Measurements from ENCODE around the gene SLFN12L.

Gene SLFN12L

DNA sequence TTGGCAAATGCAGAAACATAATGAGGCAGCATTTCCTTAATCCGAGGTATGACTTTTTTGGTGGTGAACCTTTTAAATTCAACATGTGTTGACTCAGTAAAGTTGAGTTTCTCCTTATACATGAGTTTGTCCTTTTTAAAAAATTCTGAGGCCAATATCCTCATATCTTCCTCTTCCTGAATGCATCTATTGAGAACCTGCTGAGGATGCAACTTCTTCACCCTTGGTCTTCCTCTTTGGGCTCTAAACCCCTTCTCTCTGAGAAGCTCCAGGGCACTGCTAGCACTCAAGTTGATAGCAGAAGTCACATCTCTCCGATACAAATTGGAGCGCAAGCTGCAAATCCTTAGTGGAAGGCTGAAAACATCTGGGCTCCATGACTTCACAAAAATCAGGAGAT, 19.9 kb upstream of the SLFN12L start:
- TF ChIP-seq, protein P1, sequence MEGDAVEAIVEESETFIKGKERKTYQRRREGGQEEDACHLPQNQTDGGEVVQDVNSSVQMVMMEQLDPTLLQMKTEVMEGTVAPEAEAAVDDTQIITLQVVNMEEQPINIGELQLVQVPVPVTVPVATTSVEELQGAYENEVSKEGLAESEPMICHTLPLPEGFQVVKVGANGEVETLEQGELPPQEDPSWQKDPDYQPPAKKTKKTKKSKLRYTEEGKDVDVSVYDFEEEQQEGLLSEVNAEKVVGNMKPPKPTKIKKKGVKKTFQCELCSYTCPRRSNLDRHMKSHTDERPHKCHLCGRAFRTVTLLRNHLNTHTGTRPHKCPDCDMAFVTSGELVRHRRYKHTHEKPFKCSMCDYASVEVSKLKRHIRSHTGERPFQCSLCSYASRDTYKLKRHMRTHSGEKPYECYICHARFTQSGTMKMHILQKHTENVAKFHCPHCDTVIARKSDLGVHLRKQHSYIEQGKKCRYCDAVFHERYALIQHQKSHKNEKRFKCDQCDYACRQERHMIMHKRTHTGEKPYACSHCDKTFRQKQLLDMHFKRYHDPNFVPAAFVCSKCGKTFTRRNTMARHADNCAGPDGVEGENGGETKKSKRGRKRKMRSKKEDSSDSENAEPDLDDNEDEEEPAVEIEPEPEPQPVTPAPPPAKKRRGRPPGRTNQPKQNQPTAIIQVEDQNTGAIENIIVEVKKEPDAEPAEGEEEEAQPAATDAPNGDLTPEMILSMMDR (conservative IDR thresholded peaks at IDR 0.05; ENCODE audit: control insufficient read depth, insufficient read depth, low read depth, low read length), result no peak
- no peak for DNase-seq (ENCODE audit: low read depth)
- no peak overlapping the region for H3K4me3 ChIP-seq (ENCODE audit: control insufficient read depth, low read depth, low read length)

DNA sequence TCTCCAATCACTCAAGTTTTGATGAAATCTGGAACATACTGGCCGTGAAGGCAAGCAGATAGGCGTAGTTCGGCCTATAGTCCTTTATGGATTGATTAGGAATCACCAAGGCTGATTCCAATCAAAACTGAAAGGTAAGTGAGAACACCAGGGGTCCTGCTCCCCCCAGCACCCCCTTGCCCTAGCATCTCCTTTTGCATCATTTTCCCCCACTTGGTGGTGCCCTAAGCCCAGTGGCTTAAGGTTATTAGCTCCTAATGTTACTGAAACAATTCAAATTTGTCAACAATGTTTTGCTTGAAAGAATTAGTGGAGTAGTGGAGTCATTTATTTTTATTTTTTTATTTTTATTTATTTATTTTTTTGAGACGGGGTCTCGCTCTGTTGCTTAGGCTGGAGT, 18.2 kb upstream of the SLFN12L start:
- TF ChIP-seq, protein P1 (conservative IDR thresholded peaks at IDR 0.05; ENCODE audit: control insufficient read depth, insufficient read depth, low read depth, low read length), result peak; percentile 38
- no peak for DNase-seq (ENCODE audit: low read depth)
- no peak overlapping the region for H3K4me3 ChIP-seq (ENCODE audit: control insufficient read depth, low read depth, low read length)

DNA sequence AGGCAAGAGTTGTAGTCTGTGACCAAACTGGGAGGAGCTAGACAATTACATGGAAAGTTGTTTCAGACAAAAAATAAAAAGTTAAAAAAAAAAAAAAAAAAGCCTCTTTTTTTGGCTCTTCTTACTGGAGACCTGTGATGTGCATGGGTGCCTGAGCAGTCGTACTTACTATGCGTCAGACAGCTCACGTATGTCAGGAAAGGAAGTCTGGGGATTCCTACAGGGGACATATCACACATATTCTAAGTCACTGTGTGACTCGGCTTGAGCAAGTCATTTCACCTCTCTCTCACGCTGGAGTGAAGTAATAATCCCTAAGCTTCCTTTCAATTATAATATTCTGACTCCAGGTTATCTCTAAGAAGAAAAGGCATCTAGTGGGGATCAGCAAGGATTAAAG, 17.2 kb upstream of the SLFN12L start:
- TF ChIP-seq, protein P1 (conservative IDR thresholded peaks at IDR 0.05; ENCODE audit: control insufficient read depth, insufficient read depth, low read depth, low read length), result no peak
- no peak for DNase-seq (ENCODE audit: low read depth)
- H3K4me3 ChIP-seq (ENCODE audit: control insufficient read depth, low read depth, low read length), result no peak overlapping the region

DNA sequence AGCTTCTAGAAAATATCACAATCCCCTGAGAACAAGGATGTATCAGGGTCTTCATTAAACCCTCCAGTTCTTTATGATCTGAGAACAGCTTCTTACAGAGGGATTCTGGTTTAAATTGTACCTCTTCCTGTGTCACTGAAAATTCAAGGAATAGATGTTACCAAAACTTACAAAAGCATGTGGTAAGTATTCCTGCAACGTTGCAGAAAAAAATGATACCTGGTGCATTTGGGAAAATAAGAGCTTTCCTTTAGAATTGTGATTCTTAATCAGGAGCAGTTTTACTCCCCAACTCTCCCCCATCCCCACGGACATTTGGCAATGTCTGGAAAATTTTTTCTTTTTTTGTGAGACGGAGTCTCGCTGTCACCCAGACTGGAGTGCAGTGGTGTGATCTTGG, 15.8 kb upstream of the SLFN12L start:
- TF ChIP-seq, protein P1 (conservative IDR thresholded peaks at IDR 0.05; ENCODE audit: control insufficient read depth, insufficient read depth, low read depth, low read length), result no peak
- H3K4me3 ChIP-seq (ENCODE audit: control insufficient read depth, low read depth, low read length), result no peak overlapping the region
- no peak for DNase-seq (ENCODE audit: low read depth)

DNA sequence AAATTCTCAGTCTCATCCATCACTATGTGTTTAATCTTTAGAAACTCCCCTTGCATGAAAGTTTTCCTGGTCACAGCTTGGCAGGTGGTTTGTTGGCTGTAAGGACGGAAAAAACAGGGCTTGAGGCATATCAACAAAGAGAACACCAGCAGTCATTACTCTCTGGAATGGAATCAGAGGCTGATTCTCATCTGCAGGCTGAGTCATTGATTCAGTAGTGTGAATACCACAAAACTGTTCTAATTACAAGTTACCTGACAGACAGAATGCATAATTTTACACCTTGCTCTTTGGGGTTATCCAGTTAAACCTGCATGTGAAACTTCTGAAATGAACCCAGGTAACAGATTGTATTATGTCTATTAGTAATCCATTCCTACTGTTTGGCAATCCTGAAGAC, 11.5 kb upstream of the SLFN12L start:
- DNase-seq (ENCODE audit: low read depth), result no peak
- no peak overlapping the region for H3K4me3 ChIP-seq (ENCODE audit: control insufficient read depth, low read depth, low read length)
- TF ChIP-seq, protein P1 (conservative IDR thresholded peaks at IDR 0.05; ENCODE audit: control insufficient read depth, insufficient read depth, low read depth, low read length), result no peak

DNA sequence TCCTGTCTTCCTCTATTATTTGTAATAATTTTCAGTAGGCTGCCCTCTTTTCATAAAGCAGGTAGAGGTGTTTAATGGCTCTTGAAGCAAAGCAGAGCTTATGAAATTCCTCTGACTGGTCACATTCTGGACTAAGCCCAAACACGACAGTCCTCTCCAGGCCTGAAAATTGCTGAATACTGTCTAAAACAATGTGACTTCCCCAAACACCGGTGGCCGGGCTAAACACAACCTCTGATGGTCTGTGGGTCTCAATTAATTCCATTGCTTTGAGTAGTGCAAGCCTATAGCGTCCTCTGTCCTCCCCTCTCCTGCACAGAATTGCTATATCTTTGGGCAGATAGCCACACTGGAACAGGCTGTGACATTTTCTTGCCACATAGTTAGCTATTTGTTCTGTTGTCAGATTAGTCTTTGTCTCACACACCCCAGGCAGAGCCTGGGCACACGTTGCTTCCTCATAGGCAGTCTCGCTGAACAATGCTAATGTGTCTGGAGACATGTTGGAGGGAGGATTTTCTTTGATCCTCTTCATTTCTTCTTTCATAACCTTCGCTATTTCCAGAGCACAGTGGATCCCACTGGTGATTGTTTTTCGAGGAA, 10.8 kb upstream of the SLFN12L start:
- no peak for DNase-seq (ENCODE audit: low read depth)
- no peak overlapping the region for H3K4me3 ChIP-seq (ENCODE audit: control insufficient read depth, low read depth, low read length)
- TF ChIP-seq, protein P1 (conservative IDR thresholded peaks at IDR 0.05; ENCODE audit: control insufficient read depth, insufficient read depth, low read depth, low read length), result no peak

DNA sequence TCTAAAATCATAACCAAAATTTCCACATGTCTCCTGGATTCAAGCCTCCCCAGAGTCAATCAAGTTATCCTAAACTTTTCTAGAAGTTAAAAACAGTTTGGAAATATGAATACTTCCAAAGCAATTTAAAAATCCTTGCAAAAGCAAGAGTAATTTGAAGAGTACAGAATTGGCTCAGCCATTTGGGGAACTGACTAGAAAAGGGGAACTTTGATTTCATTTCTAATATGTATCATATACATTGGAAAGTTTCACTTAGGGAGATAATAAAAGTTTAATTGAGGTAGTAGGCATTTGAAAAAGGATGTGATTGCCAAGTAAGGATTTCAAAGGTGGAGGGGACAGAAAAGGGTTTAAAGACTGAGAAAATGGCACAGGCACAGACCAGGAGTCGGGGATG, 9.0 kb upstream of the SLFN12L start:
- H3K4me3 ChIP-seq (ENCODE audit: control insufficient read depth, low read depth, low read length), result no peak overlapping the region
- no peak for DNase-seq (ENCODE audit: low read depth)
- TF ChIP-seq, protein P1 (conservative IDR thresholded peaks at IDR 0.05; ENCODE audit: control insufficient read depth, insufficient read depth, low read depth, low read length), result no peak
